Heart left ventricle (tissue), 16 donors: ENCODE results near the gene EXOC2. TPM values are rescaled to one million over a fixed set of nuclear protein-coding genes. Genes with fewer than 3 reads are reported as not detected.
A peak's percentile ranks its signal among the peaks of the same experiment; 100 is the strongest.
"Not testable (repeated sequence)": the region's sequence is repeated elsewhere in the genome, so short reads cannot be mapped to it uniquely, and the experiment has no call there.

Experiments used
- ATAC-seq, 4 donors: fragments of 200-7000 bp; cut with Tn5 transposase; one replicate each; pipeline ENCODE4 v1.9.1; 2020 to 2022; ENCODE audit warnings: moderate library complexity in 4 of 4, mild to moderate bottlenecking in 3 of 4, moderate number of reproducible peaks in 1 of 4
- DNase-seq, 5 donors: peaks; one replicate each; pipeline ENCODE4 v3.0.0-alpha.2; 2020
- H3K27ac ChIP-seq, 12 donors: fragments of 200-600 bp; sonication (generic) in 4 of 12; one replicate each; pipeline versions ENCODE4 v1.5.0 to v1.8.0; 2016 to 2022; ENCODE audit warnings: mild to moderate bottlenecking in 2 of 12
- H3K27me3 ChIP-seq, 9 donors: fragments of 200-600 bp; sonication (generic) in 2 of 9; one replicate each; pipeline versions ENCODE4 v1.5.1 to v1.8.0; 2016 to 2022; ENCODE audit warnings: mild to moderate bottlenecking in 3 of 9
- H3K36me3 ChIP-seq, 9 donors: fragments of 200-600 bp; sonication (generic) in 2 of 9; one replicate each; pipeline versions ENCODE4 v1.5.0 to v1.8.0; 2018 to 2022; ENCODE audit warnings: mild to moderate bottlenecking in 2 of 9
- H3K4me1 ChIP-seq, 12 donors: fragments of 200-600 bp; sonication (generic) in 4 of 12; one replicate each; pipeline versions ENCODE4 v1.5.0 to v1.8.0; 2016 to 2022; ENCODE audit warnings: mild to moderate bottlenecking in 3 of 12
- H3K4me3 ChIP-seq, 12 donors: fragments of 200-600 bp; sonication (generic) in 4 of 12; one replicate each; pipeline versions ENCODE4 v1.5.0 to v1.8.0; 2017 to 2022; ENCODE audit warnings: mild to moderate bottlenecking in 9 of 12, moderate library complexity in 4 of 12
- H3K9me3 ChIP-seq, 12 donors: fragments of 200-600 bp; sonication (generic) in 4 of 12; one replicate each; pipeline versions ENCODE4 v1.5.0 to v1.8.0; 2016 to 2022; ENCODE audit warnings: mild to moderate bottlenecking in 1 of 12
- POLR2A ChIP-seq, 2 donors: fragments of 450-650 bp; IDR thresholded peaks; one replicate each; pipeline ENCODE4 v1.6.1; 2017; ENCODE audit warnings: antibody characterized with exemption in 2 of 2, mild to moderate bottlenecking in 2 of 2, moderate library complexity in 2 of 2
- WGBS, 4 donors: extraction: QIAGEN DNeasy Blood & Tissue Kit in 2 of 4; methylation state at CpG; one replicate each; pipeline versions ENCODE4 v1.1.5 to v1.1.7; 2013 to 2018; 5-methylcytosine and 5-hydroxymethylcytosine counted together
- intact Hi-C, 10 donors: fragments of 100-400 bp; cut with DNase I; formaldehyde crosslinking; loops; one replicate each; pipeline versions ENCODE4 v1.11.1 to v1.14.2; 2022
- polyA plus RNA-seq, 2 donors: library from polyadenylated mRNA; stranded (reverse); fragments of 200-250 nt; gene quantifications; one replicate each; pipeline ENCODE4 v1.2.3, GENCODE V29; 2013
- total RNA-seq, 9 donors: library from RNA; depleted of rRNA in 2 of 9; stranded (reverse); fragments of >200 nt in 2 of 9; fragmentation: NEBNext Ultra II Directional in 3 of 9; extraction: Animal tissue kit (Norgen Biotek cat#: 25700) in 3 of 9; gene quantifications; one replicate each; pipeline versions ENCODE4 v1.1.0 to v1.2.4, GENCODE V29; 2016 to 2023
- TF ChIP-seq, protein P1 (sequence below), 12 donors: fragments of 200-600 bp; sonication (generic) in 4 of 12; IDR thresholded peaks; one replicate each; pipeline versions ENCODE4 v1.5.0 to v1.8.0; 2018 to 2022; ENCODE audit warnings: antibody characterized with exemption in 12 of 12, mild to moderate bottlenecking in 5 of 12
- donor health status: ischemic (EF 13 %, LVEDD 7.1; RV severe dilation, severe dysfunction).
- donor health status: healthy with polysubstance abuse.
- donor health status: DM: no; HTN: yes; CAD: no.
- donor health status: DM: no; HTN: no; CAD: no.
- donor health status: ischemic (EF 25% LVEDD 6.9; RV normal size, moderate dysfunction).
- donor health status: ischemic (EF 25% LVEDD 5.7; RV mildly dilated, moderate dysfunction).
- donor health status: healthy.
- donor health status: DM: yes; HTN: yes; CAD: no.
- donor health status: ischemic (EF 35%, LVEDD 5.7; RV mildly dilated, moderate dysfunction).
- donor health status: nonischemic (EF 11% LVEDD 7.7; RV severe dilation, severe dysfunction).
- donor health status: DM: yes; HTN: yes; CAD: no.
- donor health status: PGD.
- donor health status: ischemic (EF 29% LVEDD 5.4; RV normal size, mild dysfunction).
- donor health status: nonischemic (EF 23%, LVEDD 6.1; RV moderate dilation, normal function).

Gene EXOC2
- total and polyA plus RNA-seq, 11 donors, result 4.4 to 23.0 (median 12.5) TPM

- ATAC-seq (no peak), DNase-seq (no peak)
- Histone ChIP-seq H3K4me3 (no peak overlapping the region), H3K27ac (no peak overlapping the region), H3K4me1 (peaks cover 0 to 14% (median 0%) of the 10 kb centered on the region in 12 donors), H3K36me3 (peaks cover 0 to 36% (median 33%) of the 10 kb centered on the region in 9 donors), H3K27me3 (no peaks in the 10 kb centered on the region), H3K9me3 (no peaks in the 10 kb centered on the region)
- TF ChIP-seq POLR2A (IDR thresholded peaks at IDR 0.05), result no peak
- TF ChIP-seq, protein P1, sequence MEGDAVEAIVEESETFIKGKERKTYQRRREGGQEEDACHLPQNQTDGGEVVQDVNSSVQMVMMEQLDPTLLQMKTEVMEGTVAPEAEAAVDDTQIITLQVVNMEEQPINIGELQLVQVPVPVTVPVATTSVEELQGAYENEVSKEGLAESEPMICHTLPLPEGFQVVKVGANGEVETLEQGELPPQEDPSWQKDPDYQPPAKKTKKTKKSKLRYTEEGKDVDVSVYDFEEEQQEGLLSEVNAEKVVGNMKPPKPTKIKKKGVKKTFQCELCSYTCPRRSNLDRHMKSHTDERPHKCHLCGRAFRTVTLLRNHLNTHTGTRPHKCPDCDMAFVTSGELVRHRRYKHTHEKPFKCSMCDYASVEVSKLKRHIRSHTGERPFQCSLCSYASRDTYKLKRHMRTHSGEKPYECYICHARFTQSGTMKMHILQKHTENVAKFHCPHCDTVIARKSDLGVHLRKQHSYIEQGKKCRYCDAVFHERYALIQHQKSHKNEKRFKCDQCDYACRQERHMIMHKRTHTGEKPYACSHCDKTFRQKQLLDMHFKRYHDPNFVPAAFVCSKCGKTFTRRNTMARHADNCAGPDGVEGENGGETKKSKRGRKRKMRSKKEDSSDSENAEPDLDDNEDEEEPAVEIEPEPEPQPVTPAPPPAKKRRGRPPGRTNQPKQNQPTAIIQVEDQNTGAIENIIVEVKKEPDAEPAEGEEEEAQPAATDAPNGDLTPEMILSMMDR (IDR thresholded peaks at IDR 0.05), result no peak
- 85 to 95% (median 91%) methylated on average over 14 of the region's 14 CpGs for WGBS, 4 donors
- intact Hi-C loops, result no loop called here
Measured at GRCh38 chr6:606829-607379, 86.0 kb downstream of the EXOC2 start.

- peaks cover 0 to 36% (median 33%) of the 10 kb centered on the region in 9 donors for H3K36me3 ChIP-seq
- H3K27me3 ChIP-seq, DNase-seq, H3K4me1 ChIP-seq, H3K9me3 ChIP-seq, ATAC-seq, H3K27ac ChIP-seq, H3K4me3 ChIP-seq, intact Hi-C loops: not testable (repeated sequence)
- 84 to 96% (median 89%) methylated on average over 5 of the region's 5 CpGs for WGBS, 4 donors
Measured at GRCh38 chr6:605895-606294, 87.0 kb downstream of the EXOC2 start.

- H3K4me3 ChIP-seq, result no peak overlapping the region
- DNase-seq, result peak in 1 of 5 donors; percentile 45
Measured at GRCh38 chr6:604579-604978, 88.4 kb downstream of the EXOC2 start.

DNA sequence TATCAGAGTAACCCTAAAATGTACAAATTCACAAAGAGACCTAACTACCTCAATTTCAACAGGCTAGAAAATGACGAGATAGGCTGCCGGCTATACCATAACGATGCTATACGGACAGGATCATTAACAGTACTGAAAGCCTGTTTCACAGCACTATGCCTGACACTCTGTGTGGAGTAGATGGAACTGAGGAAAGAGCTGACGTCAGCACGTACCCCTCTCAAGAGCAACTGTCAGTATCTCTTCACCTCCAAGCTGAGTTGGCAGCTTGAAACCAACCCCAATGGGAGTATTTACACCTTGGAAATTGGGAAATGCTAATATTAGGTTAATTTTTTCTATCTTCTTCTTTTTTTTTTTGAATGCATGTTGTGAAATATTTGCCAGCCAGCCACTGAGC is 89.7 kb downstream of the EXOC2 start:
- DNase-seq (no peak), ATAC-seq (no peak)
- Histone ChIP-seq H3K4me3 (no peak overlapping the region), H3K27me3 (no peaks in the 10 kb centered on the region), H3K4me1 (no peaks in the 10 kb centered on the region), H3K27ac (no peak overlapping the region), H3K36me3 (peaks cover 0 to 33% (median 21%) of the 10 kb centered on the region in 9 donors), H3K9me3 (no peaks in the 10 kb centered on the region)
- WGBS, 4 donors, result 93 to 98% (median 97%) methylated on average over 6 of the region's 6 CpGs
- TF ChIP-seq, protein P1 (IDR thresholded peaks at IDR 0.05), result no peak
- no peak for TF ChIP-seq POLR2A (IDR thresholded peaks at IDR 0.05)
- intact Hi-C loops, result no loop called here

More at GRCh38 chr6:604579-604978, 88.4 kb downstream of the EXOC2 start:
- no peaks in the 10 kb centered on the region for H3K4me1 ChIP-seq
- no peaks in the 10 kb centered on the region for H3K27me3 ChIP-seq
- 94 to 97% (median 96%) methylated on average over 15 of the region's 15 CpGs for WGBS, 4 donors
- no peak for TF ChIP-seq POLR2A (IDR thresholded peaks at IDR 0.05)
- TF ChIP-seq, protein P1 (IDR thresholded peaks at IDR 0.05), result no peak
- ATAC-seq, result no peak
- H3K27ac ChIP-seq, result no peak overlapping the region
- H3K9me3 ChIP-seq, result no peaks in the 10 kb centered on the region
- H3K36me3 ChIP-seq, result peaks cover 0 to 36% (median 24%) of the 10 kb centered on the region in 9 donors
- intact Hi-C loops, result no loop called here
